ENCODE data around the gene GRK3.

DNA sequence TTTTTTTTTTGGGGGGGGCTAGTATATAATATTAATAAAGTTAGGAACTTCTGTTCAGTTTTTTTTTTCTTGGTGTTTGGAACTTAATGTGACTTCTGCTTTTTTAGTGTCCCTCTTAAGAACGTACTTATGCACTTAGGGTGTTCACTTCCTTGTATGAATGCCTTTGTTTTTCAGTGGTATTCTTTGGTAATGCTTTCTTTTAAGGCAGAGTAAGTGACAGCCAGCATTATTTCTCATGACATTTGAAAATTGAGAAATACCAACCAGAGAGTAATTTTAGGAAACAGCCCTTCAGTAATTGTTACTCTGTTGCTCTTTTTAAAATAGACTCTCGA is 2.4 kb downstream of the GRK3 start:
- no peak for TF ChIP-seq EZH2 (IDR thresholded peaks at IDR 0.05; ENCODE audit: borderline replicate concordance, low read length)
- TF ChIP-seq, protein P1, sequence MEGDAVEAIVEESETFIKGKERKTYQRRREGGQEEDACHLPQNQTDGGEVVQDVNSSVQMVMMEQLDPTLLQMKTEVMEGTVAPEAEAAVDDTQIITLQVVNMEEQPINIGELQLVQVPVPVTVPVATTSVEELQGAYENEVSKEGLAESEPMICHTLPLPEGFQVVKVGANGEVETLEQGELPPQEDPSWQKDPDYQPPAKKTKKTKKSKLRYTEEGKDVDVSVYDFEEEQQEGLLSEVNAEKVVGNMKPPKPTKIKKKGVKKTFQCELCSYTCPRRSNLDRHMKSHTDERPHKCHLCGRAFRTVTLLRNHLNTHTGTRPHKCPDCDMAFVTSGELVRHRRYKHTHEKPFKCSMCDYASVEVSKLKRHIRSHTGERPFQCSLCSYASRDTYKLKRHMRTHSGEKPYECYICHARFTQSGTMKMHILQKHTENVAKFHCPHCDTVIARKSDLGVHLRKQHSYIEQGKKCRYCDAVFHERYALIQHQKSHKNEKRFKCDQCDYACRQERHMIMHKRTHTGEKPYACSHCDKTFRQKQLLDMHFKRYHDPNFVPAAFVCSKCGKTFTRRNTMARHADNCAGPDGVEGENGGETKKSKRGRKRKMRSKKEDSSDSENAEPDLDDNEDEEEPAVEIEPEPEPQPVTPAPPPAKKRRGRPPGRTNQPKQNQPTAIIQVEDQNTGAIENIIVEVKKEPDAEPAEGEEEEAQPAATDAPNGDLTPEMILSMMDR (IDR thresholded peaks at IDR 0.05; ENCODE audit: low read length) = no peak
